GM12878 (cell line): ENCODE data around the gene L3MBTL1. TPM values are rescaled to one million over a fixed set of nuclear protein-coding genes. Genes with fewer than 3 reads are reported as not detected.

Source experiments
- BACH1 ChIP-seq: fragments of 450-650 bp; IDR thresholded peaks from 2 replicates; pipeline ENCODE4 v1.6.1; 2017; ENCODE audit warnings: mild to moderate bottlenecking, borderline replicate concordance
- CREM ChIP-seq: IDR thresholded peaks from 2 replicates; pipeline ENCODE4 v1.6.1; 2014; ENCODE audit warnings: antibody characterized with exemption, low read depth
- FOXK2 ChIP-seq: fragments of 450-650 bp; IDR thresholded peaks from 2 replicates; pipeline ENCODE4 v1.6.1; 2017; ENCODE audit warnings: mild to moderate bottlenecking, moderate library complexity
- HCFC1 ChIP-seq: fragments of 150-350 bp; IDR thresholded peaks from 2 replicates; pipeline ENCODE4 v1.6.1; 2014; ENCODE audit warnings: low read length
- IRF4 ChIP-seq: IDR thresholded peaks from 2 replicates; pipeline ENCODE4 v1.6.1; 2011; ENCODE audit warnings: low read depth, low read length
- LARP7 ChIP-seq: fragments of 450-650 bp; IDR thresholded peaks from 2 replicates; pipeline ENCODE4 v1.6.1; 2017; ENCODE audit warnings: mild to moderate bottlenecking
- MTA3 ChIP-seq: IDR thresholded peaks from 2 replicates; pipeline ENCODE4 v1.6.1; 2012; ENCODE audit warnings: low read length, inconsistent platforms, borderline replicate concordance
- NFYA ChIP-seq: IDR thresholded peaks from 2 replicates; pipeline ENCODE4 v1.6.1; 2011; ENCODE audit warnings: low read depth, mild to moderate bottlenecking, low read length, improper control_type of control experiment, borderline replicate concordance
- PKNOX1 ChIP-seq: fragments of 450-650 bp; IDR thresholded peaks from 2 replicates; pipeline ENCODE4 v1.6.1; 2016; ENCODE audit warnings: mild to moderate bottlenecking
- POLR2AphosphoS2 ChIP-seq: IDR thresholded peaks from 2 replicates; pipeline ENCODE4 v1.6.1; 2011; ENCODE audit warnings: low read depth, mild to moderate bottlenecking, low read length, improper control_type of control experiment, moderate library complexity
- POU2F2 ChIP-seq: IDR thresholded peaks from 3 replicates; pipeline ENCODE4 v1.6.1; 2011; ENCODE audit warnings: low read depth, mild to moderate bottlenecking, low read length, borderline replicate concordance
- TAF1 ChIP-seq: IDR thresholded peaks from 2 replicates; pipeline ENCODE4 v1.6.1; 2011; ENCODE audit warnings: mild to moderate bottlenecking, low read depth, low read length, borderline replicate concordance
- TCF12 ChIP-seq: IDR thresholded peaks from 2 replicates; pipeline ENCODE4 v1.6.1; 2011; ENCODE audit warnings: low read depth, mild to moderate bottlenecking, low read length
- USF1 ChIP-seq: IDR thresholded peaks from 2 replicates; pipeline ENCODE4 v1.6.1; 2011; ENCODE audit warnings: borderline replicate concordance, low read depth, mild to moderate bottlenecking, moderate library complexity, mixed read lengths, low read length; ENCODE audit not compliant: insufficient read depth; ENCODE audit errors: extremely low read length
- YBX1 ChIP-seq: fragments of 450-650 bp; IDR thresholded peaks from 2 replicates; pipeline ENCODE4 v1.6.1; 2016; ENCODE audit warnings: antibody characterized with exemption
- ZBTB4 ChIP-seq: fragments of 450-650 bp; formaldehyde crosslinking; IDR thresholded peaks from 2 replicates; pipeline ENCODE4 v1.4.0; 2022; ENCODE audit warnings: mild to moderate bottlenecking, moderate library complexity
- ZNF592 ChIP-seq: fragments of 450-650 bp; IDR thresholded peaks from 2 replicates; pipeline ENCODE4 v1.6.1; 2017; ENCODE audit warnings: mild to moderate bottlenecking, moderate library complexity
- polyA plus RNA-seq, 11 experiments: library from polyadenylated mRNA; depleted of rRNA in 4 of 11; unstranded in 6 of 11; stranded (reverse) in 5 of 11; fragments of >200 nt; fragmentation: Nextera tagmentation in 4 of 11; fragmentation: Illumina TruSeq in 1 of 11; extraction: Ambion mirVana in 4 of 11; extraction: Trizol in 1 of 11; gene quantifications; 1 replicate in 1 of 11; 2 replicates in 10 of 11; pipeline versions ENCODE4 v1.2.1 to v1.2.3, GENCODE V29; 2011 to 2016; ENCODE audit warnings: inconsistent platforms in 2 of 11, missing spikeins in 2 of 11, low read depth in 1 of 11
- total RNA-seq, 4 experiments: library from RNA; depleted of rRNA in 3 of 4; stranded (reverse); fragments of >200 nt in 3 of 4; fragmentation: Illumina TruSeq in 1 of 4; extraction: Trizol in 1 of 4; gene quantifications; 2 replicates each; pipeline versions ENCODE4 v1.2.1 to v1.2.3, GENCODE V29; 2013 to 2021

Gene L3MBTL1
- total and polyA plus RNA-seq, 10 of the 15 experiments (the other 5 are each of a cell fraction or from before 2014, with no cell fraction given): 0.56 to 6.6 (median 3.9) TPM

- TF ChIP-seq ZNF592: no peak
- no peak for TF ChIP-seq IRF4
- TF ChIP-seq POLR2AphosphoS2: no peak
- TF ChIP-seq POU2F2: no peak
- TF ChIP-seq TAF1: peak; percentile 37; the same call in 1 of the 2 replicates
- TF ChIP-seq MTA3: no peak
- TF ChIP-seq USF1: no peak
- TF ChIP-seq PKNOX1: peak; percentile 59; the same call in 1 of the 2 replicates
- TF ChIP-seq BACH1: no peak
- TF ChIP-seq NFYA: no peak
- 0 out of 2 replicates have a peak, but pooled peaks have one; percentile 13 for TF ChIP-seq TCF12
- no peak for TF ChIP-seq ZBTB4 (CRISPR knock-in tag)
- 0 out of 2 replicates have a peak, but pooled peaks have one; percentile 43 for TF ChIP-seq LARP7
- TF ChIP-seq FOXK2: peak; percentile 34; the same call in 1 of the 2 replicates
- TF ChIP-seq HCFC1: no peak
- TF ChIP-seq CREM: 0 out of 2 replicates have a peak, but pooled peaks have one; percentile 7
- TF ChIP-seq YBX1: no peak
Measured at GRCh38 chr20:43513931-43514647, 6.6 kb downstream of the L3MBTL1 start (continued).
